GM12878 (cell line): Measurements from ENCODE around the gene THADA.

Experiments used
- ATF7 ChIP-seq: fragments of 450-650 bp; IDR thresholded peaks from 2 replicates; pipeline ENCODE4 v1.6.1; 2016; ENCODE audit warnings: low read depth, mild to moderate bottlenecking
- DPF2 ChIP-seq: fragments of 450-650 bp; IDR thresholded peaks from 2 replicates; pipeline ENCODE4 v1.6.1; 2017; ENCODE audit warnings: mild to moderate bottlenecking
- EZH2 ChIP-seq: IDR thresholded peaks from 2 replicates; pipeline ENCODE4 v1.6.1; 2012; ENCODE audit warnings: low read depth, mild to moderate bottlenecking, control low read depth, inconsistent platforms, low read length, borderline replicate concordance; ENCODE audit not compliant: control insufficient read depth
- IKZF1 ChIP-seq: fragments of 450-650 bp; conservative IDR thresholded peaks from 2 replicates; pipeline ENCODE4 v1.6.1; 2017; ENCODE audit warnings: antibody characterized with exemption, mild to moderate bottlenecking
- NRF1 ChIP-seq: conservative IDR thresholded peaks from 2 replicates; pipeline ENCODE4 v1.6.1; 2011; ENCODE audit warnings: mild to moderate bottlenecking, low read depth, low read length, improper control_type of control experiment
- POLR2AphosphoS5 ChIP-seq: IDR thresholded peaks from 2 replicates; pipeline ENCODE4 v1.6.1; 2011; ENCODE audit warnings: mild to moderate bottlenecking, low read length, inconsistent platforms
- SMAD1 ChIP-seq: fragments of 450-650 bp; IDR thresholded peaks from 2 replicates; pipeline ENCODE4 v1.6.1; 2018; ENCODE audit warnings: mild to moderate bottlenecking, low read depth; ENCODE audit not compliant: partially characterized antibody
- TAF1 ChIP-seq: IDR thresholded peaks from 2 replicates; pipeline ENCODE4 v1.6.1; 2011; ENCODE audit warnings: mild to moderate bottlenecking, low read depth, low read length, borderline replicate concordance
- TF ChIP-seq, protein P1 (sequence below), 3 experiments: IDR thresholded peaks in 2 of 3; conservative IDR thresholded peaks in 1 of 3; 2 replicates each; pipeline ENCODE4 v1.5.1; 2011; ENCODE audit warnings: low read depth in 3 of 3, low read length in 3 of 3, mild to moderate bottlenecking in 3 of 3, control low read depth in 2 of 3, moderate library complexity in 2 of 3, inconsistent platforms in 1 of 3, mixed read lengths in 1 of 3; ENCODE audit not compliant: control insufficient read depth in 2 of 3, insufficient read depth in 1 of 3; ENCODE audit errors: extremely low read depth in 1 of 3
- TF ChIP-seq, protein P2 (sequence below): fragments of 150-350 bp; IDR thresholded peaks from 2 replicates; pipeline ENCODE4 v1.6.1; 2016; ENCODE audit warnings: low read depth, low read length
- TF ChIP-seq, protein P3 (sequence below): IDR thresholded peaks from 2 replicates; pipeline ENCODE4 v1.6.1; 2011; ENCODE audit warnings: low read depth, mild to moderate bottlenecking, low read length, moderate library complexity, borderline replicate concordance; ENCODE audit errors: extremely low read depth

DNA sequence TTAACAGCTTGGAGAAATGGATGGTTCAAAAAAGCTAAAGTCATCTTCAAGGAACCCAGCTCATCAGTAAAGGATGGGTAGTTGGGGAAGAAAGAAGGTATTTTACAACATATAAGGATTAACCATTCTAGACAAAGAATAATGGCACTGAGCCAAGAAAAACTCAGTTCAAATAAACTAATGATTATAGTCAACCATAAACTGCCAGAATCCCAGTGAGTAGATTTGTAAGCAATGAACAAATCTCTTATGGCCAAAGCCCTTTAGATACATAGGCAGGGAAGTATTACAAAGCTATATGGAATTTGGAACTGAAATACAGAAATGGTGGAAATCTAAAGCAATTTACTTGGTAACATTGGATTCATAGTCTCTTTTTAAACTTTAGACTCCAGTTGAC lies 277.0 kb downstream of the THADA start:
- TF ChIP-seq IKZF1 (no peak), ATF7 (no peak), POLR2AphosphoS5 (no peak), TAF1 (no peak), NRF1 (no peak), SMAD1 (no peak), EZH2 (no peak), DPF2 (no peak)
- TF ChIP-seq, protein P1, sequence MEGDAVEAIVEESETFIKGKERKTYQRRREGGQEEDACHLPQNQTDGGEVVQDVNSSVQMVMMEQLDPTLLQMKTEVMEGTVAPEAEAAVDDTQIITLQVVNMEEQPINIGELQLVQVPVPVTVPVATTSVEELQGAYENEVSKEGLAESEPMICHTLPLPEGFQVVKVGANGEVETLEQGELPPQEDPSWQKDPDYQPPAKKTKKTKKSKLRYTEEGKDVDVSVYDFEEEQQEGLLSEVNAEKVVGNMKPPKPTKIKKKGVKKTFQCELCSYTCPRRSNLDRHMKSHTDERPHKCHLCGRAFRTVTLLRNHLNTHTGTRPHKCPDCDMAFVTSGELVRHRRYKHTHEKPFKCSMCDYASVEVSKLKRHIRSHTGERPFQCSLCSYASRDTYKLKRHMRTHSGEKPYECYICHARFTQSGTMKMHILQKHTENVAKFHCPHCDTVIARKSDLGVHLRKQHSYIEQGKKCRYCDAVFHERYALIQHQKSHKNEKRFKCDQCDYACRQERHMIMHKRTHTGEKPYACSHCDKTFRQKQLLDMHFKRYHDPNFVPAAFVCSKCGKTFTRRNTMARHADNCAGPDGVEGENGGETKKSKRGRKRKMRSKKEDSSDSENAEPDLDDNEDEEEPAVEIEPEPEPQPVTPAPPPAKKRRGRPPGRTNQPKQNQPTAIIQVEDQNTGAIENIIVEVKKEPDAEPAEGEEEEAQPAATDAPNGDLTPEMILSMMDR (IDR thresholded peaks at IDR 0.05 in 2 of 3, conservative IDR thresholded peaks at IDR 0.05 in 1 of 3; ENCODE audit: control insufficient read depth in 2 of 3, extremely low read depth in 1 of 3, insufficient read depth in 1 of 3, low read depth in 3 of 3, low read length in 3 of 3), result no peak
- TF ChIP-seq, protein P2, sequence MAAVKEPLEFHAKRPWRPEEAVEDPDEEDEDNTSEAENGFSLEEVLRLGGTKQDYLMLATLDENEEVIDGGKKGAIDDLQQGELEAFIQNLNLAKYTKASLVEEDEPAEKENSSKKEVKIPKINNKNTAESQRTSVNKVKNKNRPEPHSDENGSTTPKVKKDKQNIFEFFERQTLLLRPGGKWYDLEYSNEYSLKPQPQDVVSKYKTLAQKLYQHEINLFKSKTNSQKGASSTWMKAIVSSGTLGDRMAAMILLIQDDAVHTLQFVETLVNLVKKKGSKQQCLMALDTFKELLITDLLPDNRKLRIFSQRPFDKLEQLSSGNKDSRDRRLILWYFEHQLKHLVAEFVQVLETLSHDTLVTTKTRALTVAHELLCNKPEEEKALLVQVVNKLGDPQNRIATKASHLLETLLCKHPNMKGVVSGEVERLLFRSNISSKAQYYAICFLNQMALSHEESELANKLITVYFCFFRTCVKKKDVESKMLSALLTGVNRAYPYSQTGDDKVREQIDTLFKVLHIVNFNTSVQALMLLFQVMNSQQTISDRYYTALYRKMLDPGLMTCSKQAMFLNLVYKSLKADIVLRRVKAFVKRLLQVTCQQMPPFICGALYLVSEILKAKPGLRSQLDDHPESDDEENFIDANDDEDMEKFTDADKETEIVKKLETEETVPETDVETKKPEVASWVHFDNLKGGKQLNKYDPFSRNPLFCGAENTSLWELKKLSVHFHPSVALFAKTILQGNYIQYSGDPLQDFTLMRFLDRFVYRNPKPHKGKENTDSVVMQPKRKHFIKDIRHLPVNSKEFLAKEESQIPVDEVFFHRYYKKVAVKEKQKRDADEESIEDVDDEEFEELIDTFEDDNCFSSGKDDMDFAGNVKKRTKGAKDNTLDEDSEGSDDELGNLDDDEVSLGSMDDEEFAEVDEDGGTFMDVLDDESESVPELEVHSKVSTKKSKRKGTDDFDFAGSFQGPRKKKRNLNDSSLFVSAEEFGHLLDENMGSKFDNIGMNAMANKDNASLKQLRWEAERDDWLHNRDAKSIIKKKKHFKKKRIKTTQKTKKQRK, result no peak
- TF ChIP-seq, protein P3, sequence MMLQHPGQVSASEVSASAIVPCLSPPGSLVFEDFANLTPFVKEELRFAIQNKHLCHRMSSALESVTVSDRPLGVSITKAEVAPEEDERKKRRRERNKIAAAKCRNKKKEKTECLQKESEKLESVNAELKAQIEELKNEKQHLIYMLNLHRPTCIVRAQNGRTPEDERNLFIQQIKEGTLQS, result no peak
